HCT116 (cell line): ENCODE results near the gene FAM227B. TPM values are rescaled to one million over a fixed set of nuclear protein-coding genes. Genes with fewer than 3 reads are reported as not detected.

Experiments
- ATAC-seq: fragments of 200-7000 bp; cut with Tn5 transposase; 2 replicates; pipeline ENCODE4 v1.9.1; 2020; ENCODE audit warnings: mild to moderate bottlenecking, moderate library complexity
- BruUV-seq: library from RNA; stranded (reverse); fragments of 400-500 nt; replicated peaks from 2 replicates; lab custom pipeline; 2021; lab: Mats Ljungman, UMichigan
- CTCF ChIA-PET: fragments of 300-600 bp; sonication (Branson Sonifier 250); formaldehyde crosslinking; loops from one replicate; lab custom pipeline; 2021; ENCODE audit warnings: antibody characterized with exemption; lab: Charles Lee
- POLR2A ChIA-PET: fragments of 300-600, 350-600 bp; sonication (Branson Sonifier 250); formaldehyde crosslinking; loops from one replicate; lab custom pipeline; 2021; ENCODE audit warnings: antibody characterized with exemption; lab: Charles Lee
- RAD21 ChIA-PET, 2 experiments: fragments of 300-600 bp; sonication (Branson Sonifier 250); formaldehyde crosslinking; loops; one replicate each; lab custom pipeline; 2023; ENCODE audit warnings: low total read pairs in 2 of 2; ENCODE audit not compliant: uncharacterized antibody in 2 of 2, unreplicated experiment in 2 of 2, low non-redundant PET in 1 of 2; lab: Charles Lee
- DNase-seq: peaks from one replicate; pipeline ENCODE4 v3.0.0-alpha.2; 2010; ENCODE audit warnings: low read depth, low spot score
- H2AFZ ChIP-seq: fragments of 200-600 bp; shearing (Covaris generic), sonication (generic); 2 replicates; pipeline ENCODE4 v1.6.1; 2017; ENCODE audit warnings: low read depth, mixed run types, mixed read lengths, antibody characterized with exemption, low read length; ENCODE audit not compliant: poor library complexity, severe bottlenecking
- H3K27ac ChIP-seq: 2 replicates; pipeline ENCODE4 v1.5.1; 2012; ENCODE audit warnings: low read depth, low read length
- H3K27me3 ChIP-seq: fragments of 200-600 bp; sonication (generic); 2 replicates; pipeline ENCODE4 v1.6.1; 2016; ENCODE audit warnings: mixed run types, low read length, mixed read lengths; ENCODE audit not compliant: insufficient read depth
- H3K36me3 ChIP-seq, 2 experiments: fragments of 200-500 bp in 1 of 2; fragments of 200-600 bp in 1 of 2; sonication (Bioruptor generic) in 1 of 2; sonication (generic) in 1 of 2; 2 replicates each; pipeline versions ENCODE4 v1.5.1 to v1.6.1; 2014 to 2016; ENCODE audit warnings: low read length in 2 of 2, inconsistent platforms in 1 of 2, mixed read lengths in 1 of 2, mixed run types in 1 of 2; ENCODE audit not compliant: insufficient read depth in 2 of 2, control insufficient read depth in 1 of 2
- H3K4me1 ChIP-seq, 2 experiments: fragments of 200-600 bp in 1 of 2; sonication (generic) in 1 of 2; 2 replicates each; pipeline versions ENCODE4 v1.5.1 to v1.6.1; 2012 to 2017; ENCODE audit warnings: low read length in 2 of 2, inconsistent platforms in 1 of 2, mild to moderate bottlenecking in 1 of 2, mixed read lengths in 1 of 2, mixed run types in 1 of 2, moderate library complexity in 1 of 2; ENCODE audit not compliant: insufficient read depth in 2 of 2, control insufficient read depth in 1 of 2
- H3K4me2 ChIP-seq: fragments of 200-600 bp; sonication (generic); 2 replicates; pipeline ENCODE4 v1.6.1; 2017; ENCODE audit warnings: mixed run types, low read length, mixed read lengths
- H3K4me3 ChIP-seq, 2 experiments: fragments of 200-600 bp in 1 of 2; sonication (generic) in 1 of 2; replicated peaks in 1 of 2; 2 replicates each; pipeline ENCODE4 v1.5.1; 2011 to 2016; ENCODE audit warnings: low read length in 2 of 2, control low read depth in 1 of 2, low read depth in 1 of 2, mild to moderate bottlenecking in 1 of 2, mixed read lengths in 1 of 2, mixed run types in 1 of 2
- H3K79me2 ChIP-seq: fragments of 200-600 bp; sonication (generic); 2 replicates; pipeline ENCODE4 v1.6.1; 2017; ENCODE audit warnings: mild to moderate bottlenecking, mixed run types, low read length, moderate library complexity, mixed read lengths; ENCODE audit not compliant: insufficient read depth
- H3K9ac ChIP-seq: fragments of 200-600 bp; sonication (generic); 2 replicates; pipeline ENCODE4 v1.6.1; 2016; ENCODE audit warnings: low read length, mixed read lengths
- H3K9me2 ChIP-seq: fragments of 200-600 bp; sonication (generic), shearing (Covaris generic); 2 replicates; pipeline ENCODE4 v1.6.1; 2017; ENCODE audit warnings: mixed run types, mild to moderate bottlenecking, moderate library complexity; ENCODE audit not compliant: insufficient read depth
- H3K9me3 ChIP-seq, 2 experiments: fragments of 200-500 bp in 1 of 2; fragments of 200-600 bp in 1 of 2; sonication (Bioruptor generic) in 1 of 2; sonication (generic) in 1 of 2; 2 replicates each; pipeline ENCODE4 v1.6.1; 2014 to 2017; ENCODE audit warnings: low read length in 2 of 2, mixed read lengths in 2 of 2, inconsistent platforms in 1 of 2, low read depth in 1 of 2, mild to moderate bottlenecking in 1 of 2, mixed run types in 1 of 2, moderate library complexity in 1 of 2; ENCODE audit not compliant: control insufficient read depth in 1 of 2, insufficient read depth in 1 of 2
- H4K20me1 ChIP-seq: fragments of 200-600 bp; sonication (generic), shearing (Covaris generic); 2 replicates; pipeline ENCODE4 v1.6.1; 2017; ENCODE audit warnings: mixed run types, mild to moderate bottlenecking, moderate library complexity; ENCODE audit not compliant: insufficient read depth
- ATF3 ChIP-seq: IDR thresholded peaks from 2 replicates; pipeline ENCODE4 v1.6.1; 2012
- CBX3 ChIP-seq: IDR thresholded peaks from 2 replicates; pipeline ENCODE4 v1.6.1; 2012; ENCODE audit warnings: low read depth
- CEBPB ChIP-seq: IDR thresholded peaks from 2 replicates; pipeline ENCODE4 v1.6.1; 2012; ENCODE audit warnings: low read depth
- CTCF ChIP-seq, 3 experiments: fragments of 200-600 bp in 1 of 3; sonication (generic) in 1 of 3; IDR thresholded peaks in 2 of 3; conservative IDR thresholded peaks in 1 of 3; 2 replicates each; pipeline ENCODE4 v1.5.1; 2012 to 2017; ENCODE audit warnings: low read depth in 2 of 3, low read length in 2 of 3, antibody characterized with exemption in 1 of 3, borderline replicate concordance in 1 of 3, control low read depth in 1 of 3, mild to moderate bottlenecking in 1 of 3, mixed read lengths in 1 of 3, mixed run types in 1 of 3, moderate library complexity in 1 of 3; ENCODE audit not compliant: insufficient read depth in 1 of 3
- EGR1 ChIP-seq: IDR thresholded peaks from 2 replicates; pipeline ENCODE4 v1.6.1; 2012; ENCODE audit warnings: low read depth
- EZH2phosphoT487 ChIP-seq: fragments of 200-600 bp; IDR thresholded peaks from 2 replicates; pipeline ENCODE4 v1.6.1; 2018; ENCODE audit warnings: antibody characterized with exemption, borderline replicate concordance
- FOSL1 ChIP-seq: IDR thresholded peaks from 2 replicates; pipeline ENCODE4 v1.6.1; 2012; ENCODE audit warnings: low read depth
- JUND ChIP-seq: IDR thresholded peaks from 2 replicates; pipeline ENCODE4 v1.6.1; 2012
- MAX ChIP-seq: IDR thresholded peaks from 2 replicates; pipeline ENCODE4 v1.6.1; 2012
- POLR2A ChIP-seq: IDR thresholded peaks from 2 replicates; pipeline ENCODE4 v1.7.0; 2011; ENCODE audit warnings: borderline replicate concordance; ENCODE audit not compliant: insufficient read depth, insufficient read length; ENCODE audit errors: extremely low read depth
- POLR2AphosphoS5 ChIP-seq: IDR thresholded peaks from 2 replicates; pipeline ENCODE4 v1.6.1; 2011; ENCODE audit warnings: mild to moderate bottlenecking, low read depth, low read length, moderate library complexity
- SP1 ChIP-seq: IDR thresholded peaks from 2 replicates; pipeline ENCODE4 v1.6.1; 2012; ENCODE audit warnings: low read depth
- SRF ChIP-seq: IDR thresholded peaks from 2 replicates; pipeline ENCODE4 v1.6.1; 2012; ENCODE audit warnings: low read depth
- YY1 ChIP-seq: IDR thresholded peaks from 2 replicates; pipeline ENCODE4 v1.6.1; 2011; ENCODE audit warnings: low read length, low read depth, moderate library complexity, mild to moderate bottlenecking; ENCODE audit not compliant: insufficient replicate concordance; ENCODE audit errors: extremely low read depth
- ZBTB33 ChIP-seq: IDR thresholded peaks from 2 replicates; pipeline ENCODE4 v1.6.1; 2011; ENCODE audit warnings: mild to moderate bottlenecking, low read length, moderate library complexity; ENCODE audit not compliant: insufficient replicate concordance; ENCODE audit errors: extremely low read depth
- ZNF274 ChIP-seq: fragments of 200-500 bp; sonication (Bioruptor generic); IDR thresholded peaks from 2 replicates; pipeline ENCODE4 v1.6.1; 2014; ENCODE audit warnings: mild to moderate bottlenecking, low read depth, low read length, inconsistent platforms
- intact Hi-C: fragments of 100-400 bp; cut with micrococcal nuclease; formaldehyde crosslinking; loops from 2 replicates; pipeline ENCODE4 v1.10.0; 2022
- total RNA-seq: library from RNA; stranded (reverse); gene quantifications from one replicate; pipeline ENCODE4 v1.2.1, GENCODE V29; 2021; ENCODE audit not compliant: unreplicated experiment

FAM227B gene
- total RNA-seq, 1 experiment from 2014 or later, result 6.9 TPM

- Histone ChIP-seq H3K27ac (no peak overlapping the region), H3K4me2 (no peak overlapping the region), H3K9ac (no peak overlapping the region), H3K79me2 (no peaks in the 10 kb centered on the region), H3K9me2 (no peaks in the 10 kb centered on the region), H2AFZ (no peak overlapping the region), H3K4me3 (no peak overlapping the region), H3K9me3 (no peaks in the 10 kb centered on the region), H3K27me3 (no peaks in the 10 kb centered on the region), H4K20me1 (no peaks in the 10 kb centered on the region), H3K4me1 (no peaks in the 10 kb centered on the region), H3K36me3 (no peaks in the 10 kb centered on the region)
- DNase-seq (no peak), ATAC-seq (no peak)
- intact Hi-C loops, result no loop called here
- no TSS peak for BruUV-seq
- POLR2A ChIA-PET, result no interaction called here
- CTCF ChIA-PET, result interaction anchor here (2.9 kb wide), 1 partner anchor 9 kb away, joined by 13 read pairs; no protein-coding TSS in a partner anchor
- RAD21 ChIA-PET, result no interaction called here
- TF ChIP-seq POLR2AphosphoS5 (no peak), FOSL1 (no peak)
Observed at GRCh38 chr15:49462232-49462844, 158.3 kb downstream of the FAM227B start.

GRCh38 chr15:49460411-49460941, 160.1 kb downstream of the FAM227B start:
- no peak overlapping the region for H3K9ac ChIP-seq
- no peaks in the 10 kb centered on the region for H3K27me3 ChIP-seq
- ATAC-seq, result no peak
- no peak overlapping the region for H2AFZ ChIP-seq
- BruUV-seq, result no TSS peak
- H3K36me3 ChIP-seq, result no peaks in the 10 kb centered on the region
- H3K4me3 ChIP-seq, result no peak overlapping the region
- DNase-seq, result no peak
- no peaks in the 10 kb centered on the region for H3K79me2 ChIP-seq
- H3K27ac ChIP-seq, result no peak overlapping the region
- ChIA-PET CTCF (interaction anchor here (2.9 kb wide), 1 partner anchor 11 kb away, joined by 13 read pairs; no protein-coding TSS in a partner anchor), POLR2A (no interaction called here), RAD21 (no interaction called here)
- no peak overlapping the region for H3K4me2 ChIP-seq
- no peaks in the 10 kb centered on the region for H3K9me3 ChIP-seq
- intact Hi-C loops, result no loop called here
- H3K9me2 ChIP-seq, result no peaks in the 10 kb centered on the region
- no peaks in the 10 kb centered on the region for H3K4me1 ChIP-seq
- no peaks in the 10 kb centered on the region for H4K20me1 ChIP-seq
- TF ChIP-seq EGR1, result no peak
- no peak for TF ChIP-seq ATF3
- no peak for TF ChIP-seq POLR2AphosphoS5
- TF ChIP-seq ZBTB33, result no peak
- TF ChIP-seq MAX, result no peak
- no peak for TF ChIP-seq SP1
- no peak for TF ChIP-seq ZNF274
- no peak for TF ChIP-seq YY1
- no peak for TF ChIP-seq CTCF (IDR thresholded peaks at IDR 0.05 in 2 of 3, conservative IDR thresholded peaks at IDR 0.05 in 1 of 3; ENCODE audit: borderline replicate concordance in 1 of 3, insufficient read depth in 1 of 3, low read depth in 2 of 3, low read length in 2 of 3)
- TF ChIP-seq FOSL1, result no peak
- no peak for TF ChIP-seq CEBPB
- no peak for TF ChIP-seq SRF
- no peak for TF ChIP-seq JUND
- no peak for TF ChIP-seq CBX3
- TF ChIP-seq EZH2phosphoT487, result no peak
- no peak for TF ChIP-seq POLR2A
